IMR-90 (cell line): ENCODE results near the gene FNBP1. TPM values are rescaled to one million over a fixed set of nuclear protein-coding genes. Genes with fewer than 3 reads are reported as not detected.

ENCODE experiments used
- ATAC-seq: fragments of 200-7000 bp; cut with Tn5 transposase; 2 replicates; pipeline ENCODE4 v1.9.1; 2020; ENCODE audit warnings: low read depth, mild to moderate bottlenecking, moderate library complexity
- BruUV-seq: library from RNA; stranded (reverse); fragments of 400-500 nt; replicated peaks from 2 replicates; lab custom pipeline; 2021; lab: Mats Ljungman, UMichigan
- CTCF ChIA-PET: fragments of 300-600 bp; formaldehyde crosslinking; extraction: SDS; loops from one replicate; lab custom pipeline; 2021; ENCODE audit warnings: antibody characterized with exemption; lab: Yijun Ruan, JAX
- POLR2A ChIA-PET: fragments of 300-600 bp; sonication (Branson Sonifier 250); formaldehyde crosslinking; loops from one replicate; lab custom pipeline; 2022; ENCODE audit warnings: antibody characterized with exemption; ENCODE audit not compliant: unreplicated experiment; lab: Charles Lee
- DNase-seq: peaks from one replicate; pipeline ENCODE4 v3.0.0; 2013
- H2AFZ ChIP-seq: replicated peaks from 2 replicates; pipeline ENCODE3; 2013; ENCODE audit warnings: low read length, mild to moderate bottlenecking; ENCODE audit not compliant: poor library complexity
- H2AK5ac ChIP-seq: 2 replicates; pipeline ENCODE4 v1.6.1; 2013; ENCODE audit warnings: low read depth, low read length, inconsistent platforms
- H2AK9ac ChIP-seq: replicated peaks from 2 replicates; pipeline ENCODE3; 2013; ENCODE audit warnings: mild to moderate bottlenecking, low read depth, low read length, moderate library complexity; ENCODE audit not compliant: poor library complexity
- H2BK120ac ChIP-seq: 2 replicates; pipeline ENCODE4 v1.6.1; 2013; ENCODE audit warnings: low read depth, low read length, inconsistent platforms
- H2BK15ac ChIP-seq: 3 replicates; pipeline ENCODE4 v1.6.1; 2013; ENCODE audit warnings: low read depth, low read length, inconsistent platforms
- H2BK20ac ChIP-seq: 2 replicates; pipeline ENCODE4 v1.6.1; 2013; ENCODE audit warnings: low read depth, mild to moderate bottlenecking, inconsistent platforms, low read length, moderate library complexity
- H2BK5ac ChIP-seq: 2 replicates; pipeline ENCODE4 v1.6.1; 2013; ENCODE audit warnings: mild to moderate bottlenecking, low read depth, low read length, inconsistent platforms; ENCODE audit not compliant: poor library complexity, severe bottlenecking
- H3K14ac ChIP-seq: replicated peaks from 2 replicates; pipeline ENCODE4 v1.6.1; 2013; ENCODE audit warnings: low read depth, low read length, inconsistent platforms
- H3K18ac ChIP-seq: 2 replicates; pipeline ENCODE4 v1.6.1; 2013; ENCODE audit warnings: low read depth, low read length, control low read depth
- H3K23ac ChIP-seq: 2 replicates; pipeline ENCODE4 v1.6.1; 2013; ENCODE audit warnings: low read depth, low read length, inconsistent platforms
- H3K27ac ChIP-seq: 2 replicates; pipeline ENCODE4 v1.5.1; 2013; ENCODE audit warnings: mild to moderate bottlenecking, control low read depth, low read length; ENCODE audit not compliant: insufficient read depth
- H3K27me3 ChIP-seq: 2 replicates; pipeline ENCODE4 v1.6.1; 2013; ENCODE audit warnings: low read length; ENCODE audit not compliant: control insufficient read depth, insufficient read depth
- H3K36me3 ChIP-seq: 2 replicates; pipeline ENCODE4 v1.6.1; 2013; ENCODE audit warnings: low read length, mixed read lengths; ENCODE audit not compliant: control insufficient read depth, insufficient read depth
- H3K4ac ChIP-seq: 2 replicates; pipeline ENCODE4 v1.6.1; 2013; ENCODE audit warnings: low read depth, low read length, inconsistent platforms
- H3K4me1 ChIP-seq: 2 replicates; pipeline ENCODE4 v1.6.1; 2013; ENCODE audit warnings: low read length, mixed read lengths; ENCODE audit not compliant: control insufficient read depth, insufficient read depth
- H3K4me2 ChIP-seq: 2 replicates; pipeline ENCODE4 v1.6.1; 2013; ENCODE audit warnings: low read depth, mild to moderate bottlenecking, control low read depth, low read length, moderate library complexity
- H3K4me3 ChIP-seq: 2 replicates; pipeline ENCODE4 v1.5.1; 2013; ENCODE audit warnings: low read depth, mild to moderate bottlenecking, control low read depth, low read length, moderate library complexity; ENCODE audit not compliant: insufficient read depth
- H3K56ac ChIP-seq: 2 replicates; pipeline ENCODE4 v1.6.1; 2013; ENCODE audit warnings: low read length, inconsistent platforms; ENCODE audit not compliant: insufficient read depth; ENCODE audit errors: extremely low read depth
- H3K79me1 ChIP-seq, 2 experiments: 2 replicates each; pipeline ENCODE4 v1.6.1; 2013; ENCODE audit warnings: low read length in 2 of 2, inconsistent platforms in 1 of 2, low read depth in 1 of 2
- H3K9ac ChIP-seq: 2 replicates; pipeline ENCODE4 v1.6.1; 2013; ENCODE audit warnings: low read depth, low read length, control low read depth
- H3K9me1 ChIP-seq: 2 replicates; pipeline ENCODE4 v1.6.1; 2013; ENCODE audit warnings: low read length, inconsistent platforms; ENCODE audit not compliant: insufficient read depth
- H3K9me3 ChIP-seq: 2 replicates; pipeline ENCODE4 v1.6.1; 2013; ENCODE audit warnings: low read length; ENCODE audit not compliant: control insufficient read depth, insufficient read depth
- H4K20me1 ChIP-seq: 2 replicates; pipeline ENCODE4 v1.6.1; 2013; ENCODE audit warnings: low read length, inconsistent platforms; ENCODE audit not compliant: insufficient read depth
- H4K5ac ChIP-seq: 2 replicates; pipeline ENCODE4 v1.6.1; 2013; ENCODE audit warnings: mild to moderate bottlenecking, low read depth, low read length, control low read depth
- H4K8ac ChIP-seq, 2 experiments: 2 replicates each; pipeline ENCODE4 v1.6.1; 2013; ENCODE audit warnings: low read depth in 2 of 2, low read length in 2 of 2, control low read depth in 1 of 2, inconsistent platforms in 1 of 2
- H4K91ac ChIP-seq: 2 replicates; pipeline ENCODE4 v1.6.1; 2013; ENCODE audit warnings: low read depth, low read length, inconsistent platforms; ENCODE audit not compliant: insufficient read depth
- CHD1 ChIP-seq: IDR thresholded peaks from 2 replicates; pipeline ENCODE4 v1.6.1; 2012; ENCODE audit warnings: low read depth, low read length, improper control_type of control experiment
- ELK1 ChIP-seq: fragments of 150-350 bp; IDR thresholded peaks from 2 replicates; pipeline ENCODE4 v1.6.1; 2016; ENCODE audit warnings: low read depth, mild to moderate bottlenecking, low read length, moderate library complexity, borderline replicate concordance
- MAFK ChIP-seq: IDR thresholded peaks from 2 replicates; pipeline ENCODE4 v1.6.1; 2012; ENCODE audit warnings: low read depth, low read length, improper control_type of control experiment
- MXI1 ChIP-seq: IDR thresholded peaks from 2 replicates; pipeline ENCODE4 v1.6.1; 2012; ENCODE audit warnings: low read depth, mild to moderate bottlenecking, low read length, moderate library complexity, borderline replicate concordance
- NFE2L2 ChIP-seq: fragments of 150-350 bp; IDR thresholded peaks from 2 replicates; pipeline ENCODE4 v1.6.1; 2016; ENCODE audit warnings: low read depth, mild to moderate bottlenecking, low read length
- RAD21 ChIP-seq: IDR thresholded peaks from 2 replicates; pipeline ENCODE4 v1.6.1; 2012; ENCODE audit warnings: low read length, improper control_type of control experiment
- USF2 ChIP-seq: fragments of 150-350 bp; IDR thresholded peaks from 2 replicates; pipeline ENCODE4 v1.6.1; 2017; ENCODE audit warnings: mild to moderate bottlenecking, antibody characterized with exemption, low read length, low read depth
- WGBS, 2 experiments: methylation state at CpG; one replicate each; pipeline versions ENCODE4 v1.1.5 to v1.1.7; 2013; ENCODE audit warnings: missing lambda C conversion rate in 2 of 2; ENCODE audit not compliant: insufficient read length in 1 of 2; ENCODE audit errors: extremely low coverage in 2 of 2; 5-methylcytosine and 5-hydroxymethylcytosine counted together
- dilution Hi-C: fragments of 300-500 bp; cut with HindIII; formaldehyde crosslinking; loops from one replicate; pipeline ENCODE4 v1.14.3; 2018; ENCODE audit warnings: low sequenced_read_pairs; ENCODE audit not compliant: unreplicated experiment
- in situ Hi-C: fragments of 300-500 bp; cut with MboI; formaldehyde crosslinking; loops from 3 replicates; pipeline ENCODE4 v1.14.3; 2019; ENCODE audit warnings: low sequenced_read_pairs, inconsistent platforms, mixed read lengths
- intact Hi-C: fragments of 100-400 bp; cut with micrococcal nuclease; formaldehyde crosslinking; loops from 2 replicates; pipeline ENCODE4 v1.10.0; 2022
- polyA plus RNA-seq, 3 experiments: library from polyadenylated mRNA; depleted of rRNA; stranded (reverse); fragments of >200 nt; gene quantifications; 2 replicates each; pipeline ENCODE4 v1.2.3, GENCODE V29; 2012; ENCODE audit warnings: low replicate concordance in 1 of 3
- total RNA-seq: library from RNA; depleted of rRNA; stranded (reverse); fragments of >200 nt; gene quantifications from 2 replicates; pipeline ENCODE4 v1.2.3, GENCODE V29; 2012

FNBP1 gene
- total and polyA plus RNA-seq, 2 of the 4 experiments (the other 2 are of a cell fraction), result 10.3 to 15.4 TPM

DNA sequence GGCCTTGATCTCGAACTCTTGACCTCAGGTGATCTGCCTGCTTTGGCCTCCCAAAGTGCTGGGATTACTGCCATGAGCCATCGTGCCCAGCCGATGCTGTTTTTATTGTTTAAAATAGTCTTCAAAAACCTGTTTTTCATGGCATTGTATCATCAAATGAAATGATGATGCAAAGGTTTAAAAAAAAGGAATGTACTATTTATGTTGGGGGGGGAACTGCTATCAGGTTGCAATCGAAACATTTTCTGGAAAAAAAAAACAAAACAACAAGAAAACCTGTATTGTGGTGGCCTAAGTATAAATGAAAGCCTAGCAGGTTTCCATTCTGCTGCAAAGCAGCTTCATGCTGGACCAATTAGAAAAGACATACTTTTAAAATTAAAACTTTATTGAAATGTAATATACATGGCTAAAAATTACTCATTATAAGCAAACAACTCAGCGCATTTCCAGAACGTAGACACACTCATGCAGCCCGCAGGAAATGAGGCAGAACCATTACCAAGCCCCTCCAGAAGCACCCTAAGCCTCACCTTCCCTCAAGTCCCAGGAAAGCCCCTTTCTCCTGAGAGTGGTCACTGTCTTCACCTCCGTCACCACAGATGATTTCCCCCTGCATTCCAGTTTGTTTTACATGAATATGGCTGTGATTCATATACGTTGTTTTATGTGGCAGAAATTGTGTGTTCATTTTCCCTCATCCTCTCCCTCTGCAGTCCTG lies 29.7 kb upstream of the FNBP1 start:
- H2BK5ac ChIP-seq, result peak overlapping the region; percentile 10
- no peak overlapping the region for H2BK15ac ChIP-seq
- peaks cover 4% of the 10 kb centered on the region; the same call in 1 of the 2 replicates for H3K4me1 ChIP-seq
- no peak overlapping the region for H3K27ac ChIP-seq
- WGBS, 2 experiments, result no CpG with 5 or more reads among the region's 9 CpGs
- H3K4me3 ChIP-seq, result no peak overlapping the region
- no peak overlapping the region; the same call in 1 of the 2 replicates for H3K9ac ChIP-seq
- in situ Hi-C loops (loop anchor here (25.0 kb wide), 1 partner anchor 185 kb away; no protein-coding TSS in a partner anchor), intact Hi-C loops (no loop called here), dilution Hi-C loops (no loop called here)
- H3K4me2 ChIP-seq, result no peak overlapping the region
- H3K56ac ChIP-seq, result no peak overlapping the region
- TF ChIP-seq RAD21 (no peak), MXI1 (no peak), ELK1 (no peak), CHD1 (no peak), USF2 (no peak), MAFK (no peak), NFE2L2 (no peak)
- no peak for ATAC-seq
- H4K20me1 ChIP-seq, result peaks cover 57% of the 10 kb centered on the region
- H3K9me1 ChIP-seq, result peaks cover 9% of the 10 kb centered on the region
- no peak overlapping the region for H3K4ac ChIP-seq
- ChIA-PET POLR2A (no interaction called here), CTCF (no interaction called here)
- no peak overlapping the region for H2BK120ac ChIP-seq
- H2AK5ac ChIP-seq, result peak overlapping the region; percentile 63; the same call in 1 of the 2 replicates
- no peak overlapping the region for H3K18ac ChIP-seq
- H4K5ac ChIP-seq, result no peak overlapping the region
- no peak overlapping the region for H4K91ac ChIP-seq
- H3K79me1 ChIP-seq, result peaks cover 40 to 78% of the 10 kb centered on the region in 2 experiments
- H3K36me3 ChIP-seq, result peaks cover 14% of the 10 kb centered on the region
- H2AK9ac ChIP-seq, result no peak overlapping the region
- H2AFZ ChIP-seq, result no peak overlapping the region
- peak; percentile 66 for DNase-seq
- H3K14ac ChIP-seq, result peak overlapping the region; percentile 31; the same call in 1 of the 2 replicates
- H3K9me3 ChIP-seq, result no peaks in the 10 kb centered on the region
- no peak overlapping the region for H3K23ac ChIP-seq
- H3K27me3 ChIP-seq, result no peaks in the 10 kb centered on the region
- no peak overlapping the region for H2BK20ac ChIP-seq
- no TSS peak for BruUV-seq
- peak overlapping the region in 1 of 2 experiments; percentile 38; a peak in 1 of 4 replicates for H4K8ac ChIP-seq
